Measurements from ENCODE around the gene CAMTA1.
"Not testable (repeated sequence)": the region's sequence is repeated elsewhere in the genome, so short reads cannot be mapped to it uniquely, and the experiment has no call there.

Gene CAMTA1

GRCh38 chr1:7317888-7318287, 532.6 kb downstream of the CAMTA1 start:
- H3K27ac Mint-ChIP-seq = no peak overlapping the region
- no peaks in the 10 kb centered on the region for H3K36me3 Mint-ChIP-seq
- peaks cover 4% of the 10 kb centered on the region for H3K27me3 Mint-ChIP-seq
- H3K9me3 Mint-ChIP-seq = peaks cover under 1% of the 10 kb centered on the region
- H3K4me1 Mint-ChIP-seq = no peaks in the 10 kb centered on the region
- H3K4me3 Mint-ChIP-seq = no peak overlapping the region

- Mint-ChIP-seq H3K36me3 (no peaks in the 10 kb centered on the region), H3K27ac (no peak overlapping the region), H3K27me3 (peaks cover 12% of the 10 kb centered on the region), H3K9me3 (no peaks in the 10 kb centered on the region), H3K4me1 (no peaks in the 10 kb centered on the region), H3K4me3 (no peak overlapping the region)
Observed at GRCh38 chr1:7319196-7319595, 533.9 kb downstream of the CAMTA1 start.

- peaks cover 18% of the 10 kb centered on the region for H3K27me3 Mint-ChIP-seq
- no peak overlapping the region for H3K4me3 Mint-ChIP-seq
- H3K36me3 Mint-ChIP-seq = no peaks in the 10 kb centered on the region
- H3K27ac Mint-ChIP-seq = no peak overlapping the region
- H3K9me3 Mint-ChIP-seq = no peaks in the 10 kb centered on the region
- H3K4me1 Mint-ChIP-seq = no peaks in the 10 kb centered on the region
Observed at GRCh38 chr1:7320661-7321060, 535.4 kb downstream of the CAMTA1 start.

- H3K27ac Mint-ChIP-seq = no peak overlapping the region
- peaks cover 5% of the 10 kb centered on the region for H3K9me3 Mint-ChIP-seq
- peaks cover 18% of the 10 kb centered on the region for H3K27me3 Mint-ChIP-seq
- H3K4me1 Mint-ChIP-seq = no peaks in the 10 kb centered on the region
- H3K4me3 Mint-ChIP-seq = no peak overlapping the region
- no peaks in the 10 kb centered on the region for H3K36me3 Mint-ChIP-seq
Observed at GRCh38 chr1:7322283-7322785, 537.1 kb downstream of the CAMTA1 start.

- Mint-ChIP-seq H3K4me1 (no peaks in the 10 kb centered on the region), H3K27ac (no peak overlapping the region), H3K9me3 (peaks cover 5% of the 10 kb centered on the region), H3K27me3 (peaks cover 20% of the 10 kb centered on the region), H3K36me3 (no peaks in the 10 kb centered on the region), H3K4me3 (no peak overlapping the region)
Observed at GRCh38 chr1:7322912-7323311, 537.7 kb downstream of the CAMTA1 start.

- H3K27ac Mint-ChIP-seq = no peak overlapping the region
- H3K36me3 Mint-ChIP-seq = no peaks in the 10 kb centered on the region
- H3K27me3 Mint-ChIP-seq = peaks cover 22% of the 10 kb centered on the region
- H3K4me1 Mint-ChIP-seq = no peaks in the 10 kb centered on the region
- H3K9me3 Mint-ChIP-seq = peaks cover 11% of the 10 kb centered on the region
- H3K4me3 Mint-ChIP-seq = no peak overlapping the region
Observed at GRCh38 chr1:7325254-7325653, 540.0 kb downstream of the CAMTA1 start.

- no peak overlapping the region for H3K4me3 Mint-ChIP-seq
- no peaks in the 10 kb centered on the region for H3K4me1 Mint-ChIP-seq
- peaks cover 22% of the 10 kb centered on the region for H3K27me3 Mint-ChIP-seq
- no peak overlapping the region for H3K27ac Mint-ChIP-seq
- peaks cover 11% of the 10 kb centered on the region for H3K9me3 Mint-ChIP-seq
- H3K36me3 Mint-ChIP-seq = no peaks in the 10 kb centered on the region
Observed at GRCh38 chr1:7326366-7326765, 541.1 kb downstream of the CAMTA1 start.

- Mint-ChIP-seq H3K4me3 (no peak overlapping the region), H3K9me3 (peaks cover 11% of the 10 kb centered on the region), H3K36me3 (no peaks in the 10 kb centered on the region), H3K27ac (no peak overlapping the region), H3K27me3 (peaks cover 24% of the 10 kb centered on the region), H3K4me1 (no peaks in the 10 kb centered on the region)
Observed at GRCh38 chr1:7327849-7328248, 542.6 kb downstream of the CAMTA1 start.

- Mint-ChIP-seq H3K27ac (no peak overlapping the region), H3K4me3 (no peak overlapping the region), H3K4me1 (no peaks in the 10 kb centered on the region), H3K27me3 (peaks cover 16% of the 10 kb centered on the region), H3K36me3 (no peaks in the 10 kb centered on the region), H3K9me3 (peaks cover 11% of the 10 kb centered on the region)
Observed at GRCh38 chr1:7329868-7330615, 544.8 kb downstream of the CAMTA1 start.

- Mint-ChIP-seq H3K9me3 (peaks cover 11% of the 10 kb centered on the region), H3K27me3 (peaks cover 12% of the 10 kb centered on the region)
- not testable (repeated sequence) for H3K36me3 Mint-ChIP-seq, H3K4me3 Mint-ChIP-seq, H3K27ac Mint-ChIP-seq, H3K4me1 Mint-ChIP-seq
Observed at GRCh38 chr1:7330726-7331125, 545.5 kb downstream of the CAMTA1 start.

GRCh38 chr1:7331926-7332535, 546.8 kb downstream of the CAMTA1 start:
- Mint-ChIP-seq H3K36me3 (no peaks in the 10 kb centered on the region), H3K27me3 (peaks cover 10% of the 10 kb centered on the region), H3K4me3 (no peak overlapping the region), H3K4me1 (no peaks in the 10 kb centered on the region), H3K27ac (no peak overlapping the region), H3K9me3 (peaks cover 6% of the 10 kb centered on the region)

GRCh38 chr1:7333094-7333493, 547.8 kb downstream of the CAMTA1 start:
- H3K9me3 Mint-ChIP-seq = peaks cover 6% of the 10 kb centered on the region
- H3K27me3 Mint-ChIP-seq = peaks cover 8% of the 10 kb centered on the region
- no peaks in the 10 kb centered on the region for H3K4me1 Mint-ChIP-seq
- no peaks in the 10 kb centered on the region for H3K36me3 Mint-ChIP-seq
- H3K4me3 Mint-ChIP-seq = no peak overlapping the region
- no peak overlapping the region for H3K27ac Mint-ChIP-seq

- Mint-ChIP-seq H3K4me3 (no peak overlapping the region), H3K9me3 (peaks cover 4% of the 10 kb centered on the region), H3K27me3 (peaks cover 8% of the 10 kb centered on the region), H3K27ac (no peak overlapping the region), H3K36me3 (no peaks in the 10 kb centered on the region), H3K4me1 (no peaks in the 10 kb centered on the region)
Observed at GRCh38 chr1:7333620-7334019, 548.4 kb downstream of the CAMTA1 start.

GRCh38 chr1:7334475-7335035, 549.3 kb downstream of the CAMTA1 start:
- Mint-ChIP-seq H3K36me3 (no peaks in the 10 kb centered on the region), H3K27ac (no peak overlapping the region), H3K4me1 (no peaks in the 10 kb centered on the region), H3K4me3 (no peak overlapping the region), H3K9me3 (no peaks in the 10 kb centered on the region), H3K27me3 (peaks cover 6% of the 10 kb centered on the region)

- Mint-ChIP-seq H3K4me3 (no peak overlapping the region), H3K9me3 (no peaks in the 10 kb centered on the region), H3K27me3 (peaks cover 6% of the 10 kb centered on the region), H3K36me3 (no peaks in the 10 kb centered on the region), H3K27ac (no peak overlapping the region), H3K4me1 (no peaks in the 10 kb centered on the region)
Observed at GRCh38 chr1:7335224-7335879, 550.1 kb downstream of the CAMTA1 start.

- H3K36me3 Mint-ChIP-seq = no peaks in the 10 kb centered on the region
- no peaks in the 10 kb centered on the region for H3K4me1 Mint-ChIP-seq
- peaks cover 4% of the 10 kb centered on the region for H3K27me3 Mint-ChIP-seq
- no peak overlapping the region for H3K4me3 Mint-ChIP-seq
- no peaks in the 10 kb centered on the region for H3K9me3 Mint-ChIP-seq
- no peak overlapping the region for H3K27ac Mint-ChIP-seq
Observed at GRCh38 chr1:7338439-7338838, 553.2 kb downstream of the CAMTA1 start.
